MM.1S (cell line): ENCODE results near the gene SCUBE1.

Experiments used
- CTCF ChIP-seq: fragments of 300-600 bp; sonication (generic); IDR thresholded peaks from 2 replicates; pipeline ENCODE4 v1.5.1; 2016; ENCODE audit warnings: antibody characterized with exemption, low read length, mixed read lengths
- EZH2 ChIP-seq: fragments of 300-600 bp; sonication (generic); optimal IDR thresholded peaks from 2 replicates; pipeline ENCODE3; 2017; ENCODE audit warnings: low read depth, mild to moderate bottlenecking, antibody characterized with exemption, low read length, mixed read lengths
- EZH2phosphoT487 ChIP-seq: fragments of 300-600 bp; sonication (generic); IDR thresholded peaks from 2 replicates; pipeline ENCODE4 v1.6.1; 2018; ENCODE audit warnings: antibody characterized with exemption, low read length

- TF ChIP-seq CTCF (no peak), EZH2 (no peak), EZH2phosphoT487 (no peak)
Measured at GRCh38 chr22:43356881-43357280, 13.7 kb upstream of the SCUBE1 start.
